Stimulated activated CD4-positive, alpha-beta T cell treated with anti-CD3 and anti-CD28 coated beads, Interleukin-1b, Interleukin-23, amount 100 ng/mL, for 1 hour (primary cell): ENCODE results near the gene WWOX.

Experiments
- DNase-seq, 2 donors: peaks; one replicate each; pipeline ENCODE4 v3.0.0-alpha.2; 2020; ENCODE audit warnings: low read depth in 2 of 2

WWOX gene

GRCh38 chr16:78735337-78735736, 635.9 kb downstream of the WWOX start:
- DNase-seq = no peak

GRCh38 chr16:78737630-78738029, 638.2 kb downstream of the WWOX start:
- DNase-seq = no peak

GRCh38 chr16:78738557-78738956, 639.1 kb downstream of the WWOX start:
- no peak for DNase-seq

- DNase-seq = no peak
Observed at GRCh38 chr16:78740269-78740668, 640.8 kb downstream of the WWOX start.

- peak; percentile 45 to 50 for DNase-seq
Observed at GRCh38 chr16:78742501-78743283, 643.2 kb downstream of the WWOX start.

GRCh38 chr16:78743556-78743955, 644.1 kb downstream of the WWOX start:
- DNase-seq = no peak

- no peak for DNase-seq
Observed at GRCh38 chr16:78744099-78744498, 644.6 kb downstream of the WWOX start.

GRCh38 chr16:78744796-78745107, 645.3 kb downstream of the WWOX start:
- DNase-seq = no peak

GRCh38 chr16:78745108-78746019, 645.9 kb downstream of the WWOX start:
- DNase-seq = no peak

- no peak for DNase-seq
Observed at GRCh38 chr16:78746718-78747117, 647.3 kb downstream of the WWOX start.

GRCh38 chr16:78748220-78748929, 648.9 kb downstream of the WWOX start:
- DNase-seq = no peak

- DNase-seq = no peak
Observed at GRCh38 chr16:78749745-78750268, 650.4 kb downstream of the WWOX start.

GRCh38 chr16:78750611-78751010, 651.2 kb downstream of the WWOX start:
- no peak for DNase-seq

GRCh38 chr16:78751601-78752000, 652.1 kb downstream of the WWOX start:
- no peak for DNase-seq

GRCh38 chr16:78754713-78755112, 655.3 kb downstream of the WWOX start:
- DNase-seq = no peak

GRCh38 chr16:78755751-78756661, 656.6 kb downstream of the WWOX start:
- no peak for DNase-seq

- no peak for DNase-seq
Observed at GRCh38 chr16:78759596-78759995, 660.1 kb downstream of the WWOX start.

GRCh38 chr16:78760611-78761010, 661.2 kb downstream of the WWOX start:
- no peak for DNase-seq

- DNase-seq = no peak
Observed at GRCh38 chr16:78761427-78761826, 662.0 kb downstream of the WWOX start.

GRCh38 chr16:78762222-78762621, 662.8 kb downstream of the WWOX start:
- DNase-seq = no peak

- no peak for DNase-seq
Observed at GRCh38 chr16:78763821-78764440, 664.5 kb downstream of the WWOX start.
